ENCODE measurements around the gene ADAMTS10. TPM values are rescaled to one million over a fixed set of nuclear protein-coding genes. Genes with fewer than 3 reads are reported as not detected.

ADAMTS10 gene
- total and polyA plus RNA-seq, 2 of the 13 experiments (the other 11 are each of a cell fraction or from before 2014, with no cell fraction given), result 0.49 to 1.7 TPM

DNA sequence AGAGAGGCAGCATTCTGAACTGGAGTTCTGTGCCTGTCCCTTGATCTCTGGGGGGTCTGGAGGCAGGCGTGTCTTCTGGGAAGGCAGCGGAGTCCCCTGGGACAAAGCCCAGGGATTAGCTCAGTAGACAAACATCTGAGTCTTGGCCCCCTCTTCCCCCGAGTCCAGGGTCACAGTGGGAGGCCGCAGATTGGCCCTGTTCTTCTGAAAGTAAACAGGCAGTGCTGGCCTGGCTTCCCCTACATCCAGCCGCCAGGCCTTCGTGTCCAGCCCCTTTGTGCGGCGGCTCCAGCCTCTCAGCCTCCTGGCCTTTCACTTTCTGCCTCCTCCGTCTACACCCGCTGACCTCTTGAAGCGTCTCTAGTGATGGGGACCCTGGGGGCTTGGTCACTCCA, 20.9 kb upstream of the ADAMTS10 start (continued):
- TF ChIP-seq, protein P1, sequence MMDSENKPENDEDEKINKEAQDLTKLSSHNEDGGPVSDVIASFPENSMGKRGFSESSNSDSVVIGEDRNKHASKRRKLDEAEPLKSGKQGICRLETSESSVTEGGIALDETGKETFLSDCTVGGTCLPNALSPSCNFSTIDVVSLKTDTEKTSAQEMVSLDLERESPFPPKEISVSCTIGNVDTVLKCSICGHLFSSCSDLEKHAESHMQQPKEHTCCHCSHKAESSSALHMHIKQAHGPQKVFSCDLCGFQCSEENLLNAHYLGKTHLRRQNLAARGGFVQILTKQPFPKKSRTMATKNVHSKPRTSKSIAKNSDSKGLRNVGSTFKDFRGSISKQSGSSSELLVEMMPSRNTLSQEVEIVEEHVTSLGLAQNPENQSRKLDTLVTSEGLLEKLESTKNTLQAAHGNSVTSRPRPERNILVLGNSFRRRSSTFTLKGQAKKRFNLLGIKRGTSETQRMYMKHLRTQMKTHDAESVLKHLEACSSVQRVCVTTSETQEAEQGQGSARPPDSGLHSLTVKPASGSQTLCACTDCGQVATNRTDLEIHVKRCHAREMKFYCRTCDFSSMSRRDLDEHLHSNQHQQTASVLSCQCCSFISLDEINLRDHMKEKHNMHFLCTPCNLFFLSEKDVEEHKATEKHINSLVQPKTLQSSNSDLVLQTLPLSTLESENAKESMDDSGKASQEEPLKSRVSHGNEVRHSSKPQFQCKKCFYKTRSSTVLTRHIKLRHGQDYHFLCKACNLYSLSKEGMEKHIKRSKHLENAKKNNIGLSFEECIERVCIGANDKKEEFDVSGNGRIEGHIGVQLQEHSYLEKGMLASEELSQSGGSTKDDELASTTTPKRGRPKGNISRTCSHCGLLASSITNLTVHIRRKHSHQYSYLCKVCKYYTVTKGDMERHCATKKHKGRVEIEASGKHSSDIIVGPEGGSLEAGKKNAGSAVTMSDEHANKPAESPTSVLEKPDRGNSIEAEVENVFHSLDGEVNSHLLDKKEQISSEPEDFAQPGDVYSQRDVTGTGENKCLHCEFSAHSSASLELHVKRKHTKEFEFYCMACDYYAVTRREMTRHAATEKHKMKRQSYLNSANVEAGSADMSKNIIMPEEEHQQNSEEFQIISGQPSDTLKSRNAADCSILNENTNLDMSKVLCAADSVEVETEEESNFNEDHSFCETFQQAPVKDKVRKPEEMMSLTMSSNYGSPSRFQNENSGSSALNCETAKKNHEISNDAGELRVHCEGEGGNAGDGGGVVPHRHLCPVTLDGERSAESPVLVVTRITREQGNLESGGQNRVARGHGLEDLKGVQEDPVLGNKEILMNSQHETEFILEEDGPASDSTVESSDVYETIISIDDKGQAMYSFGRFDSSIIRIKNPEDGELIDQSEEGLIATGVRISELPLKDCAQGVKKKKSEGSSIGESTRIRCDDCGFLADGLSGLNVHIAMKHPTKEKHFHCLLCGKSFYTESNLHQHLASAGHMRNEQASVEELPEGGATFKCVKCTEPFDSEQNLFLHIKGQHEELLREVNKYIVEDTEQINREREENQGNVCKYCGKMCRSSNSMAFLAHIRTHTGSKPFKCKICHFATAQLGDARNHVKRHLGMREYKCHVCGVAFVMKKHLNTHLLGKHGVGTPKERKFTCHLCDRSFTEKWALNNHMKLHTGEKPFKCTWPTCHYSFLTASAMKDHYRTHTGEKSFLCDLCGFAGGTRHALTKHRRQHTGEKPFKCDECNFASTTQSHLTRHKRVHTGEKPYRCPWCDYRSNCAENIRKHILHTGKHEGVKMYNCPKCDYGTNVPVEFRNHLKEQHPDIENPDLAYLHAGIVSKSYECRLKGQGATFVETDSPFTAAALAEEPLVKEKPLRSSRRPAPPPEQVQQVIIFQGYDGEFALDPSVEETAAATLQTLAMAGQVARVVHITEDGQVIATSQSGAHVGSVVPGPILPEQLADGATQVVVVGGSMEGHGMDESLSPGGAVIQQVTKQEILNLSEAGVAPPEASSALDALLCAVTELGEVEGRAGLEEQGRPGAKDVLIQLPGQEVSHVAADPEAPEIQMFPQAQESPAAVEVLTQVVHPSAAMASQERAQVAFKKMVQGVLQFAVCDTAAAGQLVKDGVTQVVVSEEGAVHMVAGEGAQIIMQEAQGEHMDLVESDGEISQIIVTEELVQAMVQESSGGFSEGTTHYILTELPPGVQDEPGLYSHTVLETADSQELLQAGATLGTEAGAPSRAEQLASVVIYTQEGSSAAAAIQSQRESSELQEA (CRISPR knock-in tag; IDR thresholded peaks at IDR 0.05; ENCODE audit: not compliant biosample characterization), result no peak
- no peak for TF ChIP-seq MXD3 (CRISPR knock-in tag; IDR thresholded peaks at IDR 0.05)
- TF ChIP-seq ZBTB40 (IDR thresholded peaks at IDR 0.05), result no peak
- no peak for TF ChIP-seq ZBTB40 (CRISPR knock-in tag; IDR thresholded peaks at IDR 0.05)
- TF ChIP-seq SSRP1 (CRISPR knock-in tag; IDR thresholded peaks at IDR 0.05), result no peak
- no peak; the same call in 1 of the 2 replicates for TF ChIP-seq PHF8 (CRISPR knock-in tag; IDR thresholded peaks at IDR 0.05)
- TF ChIP-seq ZEB1 (IDR thresholded peaks at IDR 0.05; ENCODE audit: insufficient replicate concordance, low read depth), result no peak
- TF ChIP-seq FOXK2 (IDR thresholded peaks at IDR 0.05), result peak; percentile 25; the same call in 1 of the 2 replicates
- TF ChIP-seq ZNF577 (CRISPR knock-in tag; IDR thresholded peaks at IDR 0.05; ENCODE audit: borderline replicate concordance, low read depth), result no peak
- no peak for TF ChIP-seq ZNF672 (CRISPR knock-in tag; IDR thresholded peaks at IDR 0.05)
- TF ChIP-seq ZNF24 (IDR thresholded peaks at IDR 0.05), result no peak
- TF ChIP-seq ZNF432 (CRISPR knock-in tag; IDR thresholded peaks at IDR 0.05; ENCODE audit: borderline replicate concordance), result no peak
- no peak for TF ChIP-seq TEAD2 (CRISPR knock-in tag; IDR thresholded peaks at IDR 0.05)

Data from HepG2 (cell line).